Pons (tissue), 1 donor: ENCODE data around the gene SCN2B.

Source experiments
- DNase-seq: peaks from one replicate; pipeline ENCODE4 v3.0.0-alpha.2; 2016; ENCODE audit warnings: low spot score

Gene SCN2B

DNA sequence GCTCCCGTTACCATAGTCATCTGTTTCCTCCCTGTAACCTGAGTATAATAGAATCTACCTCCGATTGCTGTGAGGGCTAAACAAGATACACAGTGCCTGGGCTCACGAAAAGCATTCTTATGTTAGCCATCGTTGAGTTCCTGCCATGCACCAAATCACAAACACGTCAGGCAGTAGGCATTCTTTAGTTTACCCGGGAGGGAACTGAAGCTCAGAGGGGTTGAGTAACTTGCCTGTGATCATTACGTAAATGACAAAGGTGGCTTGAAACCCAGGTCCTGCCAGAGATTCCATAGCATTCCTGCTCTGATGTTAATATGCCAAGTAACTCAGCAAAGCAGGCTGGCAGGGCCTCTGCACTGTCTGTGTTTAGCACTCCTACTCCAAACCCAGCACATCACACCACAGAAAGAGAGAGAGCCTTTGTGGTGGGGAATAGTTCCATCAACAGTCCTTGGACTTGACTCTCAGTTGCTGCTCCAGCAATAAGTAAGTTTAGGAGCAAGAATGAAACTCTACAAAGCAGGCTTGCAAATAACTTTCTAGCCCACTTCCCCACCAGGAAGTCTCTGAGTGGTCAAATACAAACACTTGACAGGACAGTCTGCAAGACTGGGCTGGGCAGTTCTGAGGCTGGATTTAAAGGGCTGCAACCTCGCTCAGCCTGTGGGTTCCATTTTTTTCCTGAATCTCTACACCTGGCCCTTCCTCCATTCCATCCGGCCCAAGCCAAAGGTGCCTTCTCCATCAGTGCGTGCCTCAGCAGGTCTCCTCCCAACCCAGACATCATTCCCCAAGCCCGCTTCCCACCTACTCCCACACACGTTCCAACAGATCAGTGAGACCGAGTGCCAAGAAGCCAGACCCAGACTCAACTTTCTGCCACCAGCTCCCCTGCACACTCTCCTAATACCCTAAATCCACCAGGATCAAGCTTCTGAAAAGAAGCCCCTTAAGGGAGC lies 1.1 kb downstream of the SCN2B start:
- peak; percentile 69 for DNase-seq

DNA sequence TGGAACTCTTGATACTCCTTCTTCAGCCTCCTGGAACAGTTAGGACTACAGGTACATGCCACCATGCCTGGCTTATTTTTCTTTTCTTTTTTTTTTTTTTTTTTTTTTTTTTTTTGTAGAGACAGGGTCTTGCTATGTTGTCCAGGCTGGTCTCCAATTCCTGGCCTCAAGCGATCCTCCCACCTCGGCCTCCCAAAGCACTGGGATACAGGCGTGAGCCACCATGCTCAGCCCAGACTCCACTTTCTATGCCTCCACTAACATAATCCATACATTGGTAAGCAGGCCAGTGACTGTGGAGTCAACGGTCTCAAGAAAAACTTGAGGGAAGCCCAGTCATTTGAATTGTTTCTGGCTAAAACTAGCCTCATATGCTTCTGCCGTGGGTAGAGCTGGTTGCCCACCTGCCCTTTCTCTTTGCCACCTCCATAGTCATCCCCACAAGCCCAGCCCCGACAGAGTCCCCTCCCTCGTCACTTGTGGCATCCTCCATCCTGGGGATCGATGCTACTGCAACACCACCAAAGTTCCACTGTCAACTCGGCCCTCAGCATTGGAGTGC lies 2.4 kb downstream of the SCN2B start:
- no peak for DNase-seq

DNA sequence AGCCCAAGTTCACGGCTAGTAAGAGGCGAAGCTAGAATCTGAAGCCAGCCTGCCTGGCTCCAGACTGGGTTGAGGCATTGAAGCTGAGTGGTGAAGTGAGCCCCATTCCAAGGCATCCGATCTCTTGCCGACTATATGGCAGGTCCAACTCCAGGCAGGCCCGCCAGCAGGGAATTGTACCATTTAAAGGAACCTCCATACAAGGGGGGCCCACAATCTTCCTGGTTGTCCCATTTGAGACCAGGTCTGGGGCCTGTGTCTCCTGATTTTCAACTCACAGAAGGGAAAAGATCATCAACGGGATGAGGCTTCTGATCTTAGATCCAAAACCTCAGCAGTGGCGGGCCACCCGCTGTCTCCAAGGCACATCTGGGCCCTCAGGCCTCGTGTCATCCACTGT lies 4.1 kb downstream of the SCN2B start:
- DNase-seq, result no peak

DNA sequence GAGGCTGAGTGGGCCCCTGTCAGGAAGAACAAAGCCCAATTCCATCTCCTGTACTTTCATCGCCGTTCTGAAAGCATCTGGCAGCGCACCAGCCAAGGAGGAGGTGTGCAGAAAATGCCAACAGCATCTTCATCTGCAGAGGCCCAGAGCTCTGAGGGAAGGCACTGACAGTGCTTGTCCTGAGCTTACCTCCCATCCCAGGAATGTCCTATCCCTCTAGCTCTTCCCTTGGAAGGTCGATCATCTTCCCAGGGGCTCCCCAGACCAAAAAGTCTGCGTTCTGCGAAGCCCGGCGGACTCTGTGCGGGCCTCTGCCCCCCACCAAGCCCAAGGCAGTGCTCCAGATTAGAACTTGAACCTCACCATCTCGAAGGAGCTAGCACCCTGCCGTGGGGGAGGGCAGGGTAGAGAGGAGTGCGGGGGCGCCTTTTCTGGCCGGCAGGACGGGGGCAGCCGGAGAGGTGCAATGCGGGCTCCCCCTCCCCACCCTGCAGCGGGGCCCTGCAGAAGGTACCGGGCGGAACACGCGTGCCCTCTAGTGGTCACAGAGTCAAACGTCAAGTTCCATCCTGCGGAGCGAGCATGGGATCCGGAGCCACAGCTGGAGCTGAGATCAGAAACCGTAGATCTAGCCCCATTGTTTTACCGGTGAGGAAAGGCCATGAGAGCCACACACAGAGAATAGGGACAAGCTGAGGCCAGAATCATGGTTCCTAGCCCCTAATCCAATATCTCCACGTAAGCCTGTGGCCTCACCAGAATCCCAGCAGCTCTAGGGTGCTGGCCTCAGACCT lies 5.0 kb downstream of the SCN2B start:
- DNase-seq, result peak; percentile 84

DNA sequence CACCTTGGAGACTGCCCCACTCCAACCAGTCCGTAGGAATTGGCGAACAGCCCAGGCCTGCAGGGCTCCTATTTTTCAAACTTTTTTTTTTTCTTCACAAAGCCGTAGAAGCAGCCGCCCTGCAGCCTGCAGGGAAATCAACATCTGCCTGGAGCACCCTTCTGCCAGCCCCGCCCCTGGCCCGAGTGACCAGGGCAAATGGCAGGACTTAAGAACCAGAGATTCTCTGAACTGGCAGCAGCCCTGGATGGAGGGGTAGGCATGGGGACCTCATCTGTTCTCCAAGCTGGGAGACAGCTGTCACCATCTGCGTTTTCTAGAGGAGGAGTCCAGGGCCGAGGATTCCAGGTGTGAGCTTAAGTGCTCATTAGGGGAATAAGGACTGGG lies 5.6 kb downstream of the SCN2B start:
- DNase-seq, result no peak

DNA sequence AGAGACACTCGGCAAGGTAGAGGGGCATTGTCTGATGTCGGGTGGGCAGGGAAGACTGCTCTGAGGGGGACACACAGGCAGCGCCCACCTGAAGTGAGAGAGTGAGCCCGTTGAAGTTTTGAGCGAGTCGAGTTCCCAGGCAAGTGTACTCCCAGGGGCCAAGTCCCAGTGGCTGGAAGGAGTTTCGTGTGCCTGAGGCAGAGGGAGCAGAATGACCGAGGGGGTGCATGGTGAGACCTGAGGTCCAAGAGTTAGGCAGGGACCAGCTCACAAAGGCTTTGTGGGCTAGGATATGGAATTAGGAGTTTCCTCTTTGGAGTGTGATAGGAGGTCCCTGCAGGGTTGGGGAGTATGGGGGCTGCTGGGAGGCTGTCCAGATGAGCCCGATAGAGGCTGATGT lies 6.2 kb downstream of the SCN2B start:
- DNase-seq, result no peak

DNA sequence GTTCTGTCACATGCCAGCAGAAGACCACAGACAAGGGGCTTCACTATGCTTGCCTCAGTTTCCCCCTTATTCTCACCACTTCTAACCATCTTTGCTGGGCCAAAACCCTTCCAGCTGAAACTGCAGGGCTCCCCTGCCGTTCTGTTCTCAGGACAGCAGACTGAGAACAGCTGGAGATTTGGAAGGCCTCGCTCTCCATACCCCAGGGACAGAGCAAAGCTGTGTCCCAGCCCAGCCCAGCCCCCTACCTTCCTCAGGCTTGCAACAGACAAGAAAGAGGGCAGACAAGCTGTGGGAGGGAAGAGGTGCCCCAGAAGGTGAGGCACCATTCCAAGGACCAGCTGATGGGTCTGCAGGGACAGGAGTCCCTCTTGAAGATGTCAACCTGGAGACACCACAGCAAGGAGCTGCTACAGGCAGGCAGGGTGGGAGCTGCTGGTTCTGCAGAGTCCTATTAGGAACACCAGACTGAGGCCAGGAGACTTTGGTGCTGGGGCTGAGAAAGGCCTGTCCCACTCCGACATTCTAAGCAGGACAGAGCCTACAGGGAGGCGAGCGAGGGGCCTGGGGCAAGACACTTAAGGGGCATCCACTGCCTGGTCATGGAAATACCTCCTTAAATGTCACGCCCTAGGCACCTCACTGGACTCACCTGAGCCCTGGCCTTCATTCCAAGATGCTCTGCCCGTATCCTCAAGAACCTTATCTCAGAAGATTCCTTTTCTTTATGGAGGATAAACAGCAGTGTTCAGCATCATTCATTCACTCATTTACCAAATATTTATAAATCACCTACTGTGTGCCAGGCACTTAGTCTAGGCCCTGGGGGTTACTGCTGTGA lies 6.9 kb downstream of the SCN2B start:
- DNase-seq, result no peak

DNA sequence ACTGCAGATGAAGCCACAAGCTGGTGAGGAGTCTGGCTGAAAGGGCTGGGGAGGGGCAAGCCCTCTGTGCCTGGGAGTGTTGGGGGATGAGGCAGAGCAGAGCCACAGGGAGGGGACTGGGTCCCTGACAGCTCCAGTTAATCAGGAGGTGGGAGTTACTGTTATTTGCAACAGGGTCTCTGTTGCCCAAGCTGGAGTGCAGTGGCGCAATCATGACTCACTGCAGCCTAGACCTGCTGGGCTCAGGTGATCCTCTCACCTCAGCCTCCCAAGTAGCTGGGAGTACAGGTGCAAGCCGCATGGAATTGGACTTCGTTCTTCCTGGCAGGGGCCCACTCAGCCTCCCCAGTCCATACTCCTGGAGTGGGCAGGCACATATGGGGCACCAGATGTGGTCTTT lies 7.7 kb downstream of the SCN2B start:
- no peak for DNase-seq

DNA sequence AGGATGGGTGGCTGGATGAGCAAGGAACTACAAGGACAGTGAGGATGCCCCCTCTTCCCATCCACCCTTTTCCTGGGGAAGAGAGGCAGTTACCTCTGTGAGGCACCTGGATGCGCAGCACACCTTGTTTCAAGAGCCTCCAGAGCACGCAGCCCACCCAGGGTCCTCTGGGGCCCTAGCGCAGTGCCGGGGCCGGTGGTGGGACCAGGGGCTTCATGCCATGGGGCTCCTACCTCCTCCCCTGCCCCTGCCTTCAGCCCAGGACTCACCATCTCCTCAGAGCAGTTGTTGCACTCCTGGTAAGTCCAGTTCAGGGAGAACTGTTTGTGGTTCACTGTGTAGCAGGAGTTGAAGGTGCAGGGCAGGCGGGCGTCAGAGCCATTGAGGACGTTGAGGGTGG lies 8.1 kb downstream of the SCN2B start:
- DNase-seq, result no peak

DNA sequence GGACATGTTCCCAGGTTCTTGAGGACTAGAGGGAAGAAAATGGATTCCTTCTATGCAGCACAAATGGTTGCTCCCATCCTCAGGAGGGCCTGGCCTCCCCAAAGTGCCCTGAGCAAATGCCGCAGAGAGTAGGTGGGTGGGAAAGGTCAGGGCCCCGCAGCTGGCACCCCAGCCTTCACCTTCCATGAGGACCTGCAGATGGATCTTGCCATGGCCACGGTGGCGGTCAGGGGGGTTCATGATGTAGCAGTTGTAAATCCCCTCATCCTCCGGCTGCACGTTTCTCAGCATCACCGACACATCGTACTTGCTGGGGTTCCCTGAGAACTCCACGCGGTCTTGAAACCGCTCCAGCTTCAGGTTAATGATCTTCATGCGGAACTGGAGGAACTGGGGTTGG lies 8.5 kb downstream of the SCN2B start:
- DNase-seq, result no peak

DNA sequence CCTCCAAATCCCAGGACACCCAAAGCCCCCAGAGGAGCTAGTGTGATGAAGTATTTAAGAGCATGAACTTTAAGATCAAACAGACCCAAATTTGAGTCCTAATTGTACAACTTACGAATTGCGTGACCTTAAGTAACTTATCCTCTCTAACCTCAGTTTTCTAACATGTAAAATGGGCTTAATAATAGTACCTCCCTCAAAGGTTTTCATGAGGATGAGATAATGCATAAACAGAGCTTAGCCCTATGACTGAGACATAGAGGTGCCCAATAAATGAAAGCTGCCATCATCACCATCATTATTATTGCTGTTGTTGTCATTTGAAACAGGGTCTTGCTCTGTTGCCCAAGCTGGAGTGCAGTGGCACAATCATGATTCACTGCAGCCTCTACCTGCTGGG lies 9.2 kb downstream of the SCN2B start:
- DNase-seq, result no peak

DNA sequence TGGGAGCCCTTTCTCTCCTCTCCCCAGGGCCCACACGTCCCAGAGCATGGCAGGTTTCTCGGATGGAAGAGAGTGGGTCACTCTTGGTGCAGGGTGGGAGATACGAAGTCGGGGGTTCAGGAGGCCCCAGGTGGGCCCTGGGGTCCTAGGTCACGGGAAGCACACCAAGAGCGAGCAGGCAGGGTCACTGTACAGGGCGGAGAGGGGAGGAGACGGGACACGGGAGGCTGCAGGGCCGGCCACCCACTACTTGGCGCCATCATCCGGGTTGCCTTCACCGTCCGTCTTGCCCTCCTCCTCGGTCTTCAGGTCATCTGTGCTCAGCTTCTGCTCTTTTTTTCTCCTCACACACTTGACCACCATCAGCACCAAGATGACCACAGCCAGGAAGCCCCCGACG lies 9.8 kb downstream of the SCN2B start:
- DNase-seq, result no peak

DNA sequence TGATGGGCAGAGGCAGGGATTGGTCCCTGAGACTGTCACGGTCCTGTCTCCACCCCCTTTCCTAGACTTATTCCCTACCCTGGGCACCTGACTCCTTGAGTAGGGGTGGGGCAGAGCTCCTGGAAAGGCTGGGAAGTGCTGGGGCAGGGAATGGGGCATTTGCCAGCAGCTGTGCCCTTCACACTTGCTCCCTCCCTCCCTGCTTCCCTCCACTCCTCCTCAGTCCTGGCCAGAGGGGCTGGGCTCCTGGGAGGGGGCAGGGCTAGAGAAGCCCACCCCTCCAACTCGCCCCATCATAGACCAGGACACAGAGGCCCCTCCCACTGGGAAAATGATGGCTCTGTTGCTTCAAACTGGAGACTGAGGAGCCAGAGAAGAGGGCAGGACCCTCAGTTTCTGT lies 11.6 kb downstream of the SCN2B start:
- DNase-seq, result no peak

DNA sequence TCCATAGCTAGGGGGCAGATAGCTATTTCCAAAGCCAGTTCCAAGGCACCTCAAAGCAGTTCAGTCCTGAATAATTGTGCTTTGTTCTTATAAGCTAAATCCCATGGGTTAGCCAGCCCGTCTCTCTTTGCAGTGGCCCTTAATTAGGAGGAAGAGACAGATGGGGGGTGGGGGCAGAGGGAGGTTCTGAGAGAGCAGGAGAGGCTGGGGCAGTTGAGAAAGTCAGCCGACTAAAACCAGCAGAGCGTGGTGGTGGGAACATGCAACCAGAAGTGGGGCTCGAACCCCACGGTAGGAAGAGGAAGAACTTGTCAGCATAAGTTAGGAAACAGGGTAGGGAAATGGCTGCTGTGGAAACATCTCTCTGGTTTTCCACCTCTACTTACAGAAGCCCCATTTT lies 12.9 kb downstream of the SCN2B start:
- DNase-seq, result no peak

DNA sequence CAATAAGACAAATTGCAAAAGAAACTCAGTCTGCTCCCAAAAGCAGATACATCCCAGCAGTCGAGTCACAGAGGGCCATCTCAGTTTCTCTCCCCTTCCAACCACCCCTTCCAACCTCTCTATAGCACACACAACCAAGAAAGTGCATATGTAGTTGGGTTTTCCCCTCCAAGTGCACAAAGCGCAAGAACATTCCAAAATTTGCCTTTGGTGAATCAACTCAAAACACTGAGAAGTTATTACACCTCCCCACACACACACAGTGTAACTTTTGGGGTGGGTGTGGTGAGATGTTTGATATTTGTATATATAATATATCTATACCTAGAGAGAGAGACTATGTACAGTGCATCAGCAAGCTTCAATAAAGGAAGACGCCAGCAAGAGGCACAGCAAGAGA lies 13.6 kb downstream of the SCN2B start:
- DNase-seq, result no peak

DNA sequence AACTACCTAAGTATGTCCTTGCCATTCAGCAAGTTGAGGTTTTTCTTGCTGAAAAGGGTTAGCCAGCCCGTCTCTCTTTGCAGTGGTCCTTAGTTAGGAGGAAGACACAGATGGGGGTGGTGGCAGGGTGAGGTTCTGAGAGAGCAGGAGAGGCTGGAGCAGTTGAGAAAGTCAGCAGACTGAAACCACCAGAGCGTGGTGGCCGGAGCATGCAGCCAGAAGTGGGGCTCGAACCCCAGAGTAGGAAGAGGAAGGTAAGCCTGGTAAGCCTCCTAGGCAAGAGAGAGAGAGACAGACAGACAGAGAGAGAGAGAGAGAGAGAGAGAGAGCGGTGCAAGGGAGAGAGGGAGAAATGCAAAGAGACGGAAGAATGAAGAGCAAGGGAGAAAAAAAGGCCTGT lies 14.7 kb downstream of the SCN2B start:
- no peak for DNase-seq

DNA sequence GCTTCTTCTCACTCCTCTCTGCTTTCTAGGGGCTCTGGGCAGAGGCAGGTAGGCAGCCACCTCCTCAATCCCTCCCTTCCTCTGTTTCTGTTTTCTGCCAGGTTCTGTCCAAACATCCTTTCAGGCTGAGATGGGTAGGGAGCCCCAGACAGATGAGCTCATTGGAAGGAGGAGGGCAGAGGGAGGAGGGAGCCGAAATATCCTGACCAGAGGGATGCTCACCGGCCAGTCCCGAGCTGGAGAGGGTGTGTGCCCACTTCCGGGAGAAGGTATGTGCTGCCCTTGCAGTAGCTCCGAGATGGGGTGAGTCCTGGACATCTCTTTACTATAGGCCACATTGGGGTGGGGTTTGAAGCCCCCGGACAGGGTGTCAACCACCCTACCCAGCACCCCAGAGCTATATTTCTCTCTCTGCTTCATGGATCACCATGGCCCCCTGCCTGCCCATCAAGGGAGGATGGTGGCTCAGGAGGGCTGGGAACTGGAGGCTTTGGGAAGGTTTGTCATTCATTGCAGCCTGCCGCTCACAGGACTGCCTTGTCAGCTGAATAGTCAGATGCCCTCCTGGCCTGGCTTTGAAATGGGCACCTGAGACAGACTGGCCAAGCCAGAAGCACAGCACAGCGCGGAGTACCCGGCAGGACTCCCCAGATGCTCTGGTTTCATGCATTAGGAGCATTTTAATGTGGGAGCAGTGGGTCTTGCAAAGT lies 19.1 kb downstream of the SCN2B start:
- DNase-seq, result no peak

DNA sequence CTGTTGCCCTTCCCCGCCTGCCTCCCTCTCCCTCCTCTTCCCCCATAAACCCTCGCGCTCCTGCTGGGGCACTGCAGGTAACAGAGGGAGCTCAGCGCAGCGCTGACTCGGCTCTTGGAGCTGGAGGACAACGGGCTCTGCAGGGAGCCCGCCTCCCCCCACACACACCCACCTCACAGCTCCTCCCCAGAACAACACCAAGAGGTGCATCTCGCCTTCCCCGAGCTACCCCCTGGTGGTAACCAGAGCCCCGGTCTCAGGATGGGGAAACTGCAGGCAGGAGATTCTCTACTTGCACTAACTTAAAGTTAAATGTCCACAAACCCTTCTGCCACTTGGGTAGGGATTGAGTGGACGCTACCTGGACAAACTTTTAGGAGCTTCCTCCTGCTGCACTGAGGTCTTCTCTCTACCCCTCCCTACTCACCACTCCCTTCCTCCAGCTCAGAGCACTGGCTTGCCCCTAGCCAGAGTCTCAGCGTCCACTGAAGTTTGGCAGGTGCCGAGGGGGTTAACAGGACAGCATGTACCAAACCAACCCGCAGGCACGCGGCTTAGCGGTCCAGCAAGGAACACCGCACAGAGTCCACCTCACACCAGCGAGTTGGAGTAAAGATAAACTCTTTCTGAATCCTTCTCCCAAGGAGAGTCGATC lies 19.8 kb downstream of the SCN2B start:
- no peak for DNase-seq

DNA sequence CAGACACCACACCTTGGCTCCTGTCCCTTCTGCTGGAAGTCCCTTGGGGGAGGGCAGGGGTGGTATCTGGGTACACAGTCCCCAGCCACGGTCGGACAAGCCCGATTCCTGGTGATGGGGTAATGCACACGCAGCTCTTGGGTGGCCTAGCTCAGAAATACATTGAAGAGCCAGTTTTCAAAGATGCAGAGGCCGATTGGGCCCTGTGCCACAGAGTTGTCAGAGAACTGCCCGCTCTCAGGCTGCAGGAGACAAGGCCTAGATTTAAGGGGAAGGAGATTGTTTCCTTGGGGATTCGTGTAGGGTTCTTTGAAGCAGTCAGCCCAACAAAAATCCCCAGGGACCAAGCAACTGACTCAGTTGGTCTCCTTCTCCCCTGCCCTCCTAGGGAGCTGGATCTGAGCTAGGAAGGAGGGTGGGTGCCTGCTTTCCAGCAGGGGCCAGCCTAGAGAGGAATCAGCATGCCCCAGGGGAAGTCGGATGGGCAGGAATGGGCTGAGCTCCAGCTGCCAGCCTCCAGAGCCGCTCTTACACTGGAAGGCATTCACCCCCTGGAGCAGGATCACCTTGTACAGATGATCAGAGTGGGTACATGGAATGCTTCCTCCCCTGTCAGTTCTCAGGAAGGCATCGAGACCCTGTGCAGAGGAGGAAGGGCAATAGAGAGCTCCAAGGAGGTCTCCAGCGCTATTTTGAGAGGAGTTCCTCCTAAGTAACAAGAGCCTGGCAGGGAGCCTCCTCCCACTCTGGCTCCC lies 20.5 kb downstream of the SCN2B start:
- DNase-seq, result no peak

DNA sequence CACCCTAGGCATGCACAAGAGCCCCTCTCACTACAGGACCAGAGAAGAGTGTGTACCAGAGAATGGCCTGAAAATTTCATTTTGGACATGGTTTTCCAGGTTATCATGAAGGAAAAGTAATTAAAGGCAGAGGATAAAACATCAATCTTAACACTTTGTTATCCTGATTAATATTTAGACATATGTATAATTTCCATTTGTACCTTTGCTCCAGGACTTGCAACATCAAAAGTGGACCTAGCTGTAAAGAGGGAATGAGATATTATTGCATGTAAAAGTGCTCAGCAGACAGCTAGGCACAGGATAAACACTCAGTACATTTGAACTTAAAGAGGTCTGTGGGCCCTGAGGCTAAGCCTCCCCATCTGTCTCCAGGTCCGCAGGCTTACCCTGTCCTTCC lies 21.8 kb downstream of the SCN2B start:
- no peak for DNase-seq
